GM21528 (cell line): ENCODE data around the gene NKD1.

Experiments
- ATAC-seq: cut with Tn5 transposase; IDR thresholded peaks from one replicate; pipeline ENCODE4 v1.9.1; 2021; ENCODE audit warnings: mild to moderate bottlenecking, moderate library complexity; ENCODE audit not compliant: unreplicated experiment, low FRiP score

Gene NKD1

GRCh38 chr16:50609471-50609870 lies 61.3 kb downstream of the NKD1 start:
- ATAC-seq: no peak

- ATAC-seq: no peak
Observed at GRCh38 chr16:50610331-50611262, 62.4 kb downstream of the NKD1 start.

DNA sequence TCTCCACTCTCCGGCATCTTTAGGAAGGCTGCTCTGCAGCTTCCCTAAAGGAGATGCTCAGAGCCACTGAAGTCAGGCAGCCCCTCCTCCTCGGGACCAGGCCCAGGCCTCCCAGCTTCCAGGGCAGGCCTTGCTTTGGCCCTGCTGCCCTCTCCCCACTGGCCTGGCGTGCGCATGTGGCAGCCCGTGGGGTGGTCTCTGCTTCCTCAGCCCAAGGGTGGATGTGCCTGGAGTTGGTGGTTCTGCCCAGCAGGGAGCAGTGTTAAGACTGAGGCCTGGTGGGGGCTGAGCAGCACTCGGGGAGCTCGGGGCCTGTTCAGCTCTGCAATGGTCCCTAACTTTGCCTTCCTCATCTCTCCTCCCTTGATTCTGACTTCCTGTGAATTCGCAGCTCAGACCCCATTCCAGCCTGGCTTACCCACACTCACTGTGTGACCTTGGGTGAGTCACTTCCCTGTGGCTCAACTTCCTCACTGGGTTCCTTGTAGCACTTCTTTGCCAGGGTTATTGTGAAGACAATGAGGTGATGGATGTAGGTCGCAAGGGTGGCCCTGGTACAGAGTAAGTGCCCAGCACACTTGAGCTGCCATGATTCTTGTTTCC lies 63.2 kb downstream of the NKD1 start:
- no peak for ATAC-seq

DNA sequence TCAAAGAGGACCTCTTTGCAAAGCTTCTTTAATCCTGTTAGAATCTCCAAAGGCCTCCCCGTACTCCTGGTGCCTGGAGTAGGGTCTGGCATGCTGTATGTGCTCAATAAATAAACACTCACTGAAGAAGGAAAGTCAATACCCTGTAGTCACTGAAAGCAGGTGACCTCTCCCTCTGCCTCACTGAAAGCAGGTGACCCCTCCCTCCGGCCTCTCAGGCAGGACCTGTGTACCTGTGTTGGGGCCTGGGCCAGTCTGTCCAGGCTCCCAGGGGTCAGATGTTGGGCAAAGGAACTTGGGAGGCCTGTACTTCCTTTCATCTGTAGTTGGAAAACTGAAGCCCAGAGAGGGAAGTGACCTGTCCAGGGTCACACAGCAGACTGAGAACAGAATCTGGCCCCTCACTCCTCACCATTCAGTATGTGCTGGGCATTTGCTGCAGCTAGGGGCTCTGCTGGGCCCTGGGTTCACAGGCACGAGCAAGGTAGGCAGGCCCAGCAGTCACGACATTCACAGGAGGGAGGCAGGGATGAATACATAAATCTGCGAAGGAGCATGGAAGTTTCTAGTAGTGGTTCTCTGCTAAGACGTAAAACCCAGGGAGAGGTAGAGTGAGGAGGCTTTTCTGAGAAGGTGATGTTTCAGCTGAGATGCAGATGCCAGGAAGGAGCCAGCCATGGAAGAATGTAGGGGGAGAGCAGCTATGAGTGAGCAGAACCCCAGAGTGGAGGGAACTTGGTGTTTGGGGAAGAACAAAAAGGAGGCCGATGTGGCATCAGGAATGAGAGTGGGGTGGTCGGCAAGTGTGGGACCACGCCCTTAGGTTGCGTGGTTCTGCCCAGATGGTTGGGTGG lies 64.0 kb downstream of the NKD1 start:
- no peak for ATAC-seq

- ATAC-seq: no peak
Observed at GRCh38 chr16:50612849-50613198, 64.6 kb downstream of the NKD1 start.

DNA sequence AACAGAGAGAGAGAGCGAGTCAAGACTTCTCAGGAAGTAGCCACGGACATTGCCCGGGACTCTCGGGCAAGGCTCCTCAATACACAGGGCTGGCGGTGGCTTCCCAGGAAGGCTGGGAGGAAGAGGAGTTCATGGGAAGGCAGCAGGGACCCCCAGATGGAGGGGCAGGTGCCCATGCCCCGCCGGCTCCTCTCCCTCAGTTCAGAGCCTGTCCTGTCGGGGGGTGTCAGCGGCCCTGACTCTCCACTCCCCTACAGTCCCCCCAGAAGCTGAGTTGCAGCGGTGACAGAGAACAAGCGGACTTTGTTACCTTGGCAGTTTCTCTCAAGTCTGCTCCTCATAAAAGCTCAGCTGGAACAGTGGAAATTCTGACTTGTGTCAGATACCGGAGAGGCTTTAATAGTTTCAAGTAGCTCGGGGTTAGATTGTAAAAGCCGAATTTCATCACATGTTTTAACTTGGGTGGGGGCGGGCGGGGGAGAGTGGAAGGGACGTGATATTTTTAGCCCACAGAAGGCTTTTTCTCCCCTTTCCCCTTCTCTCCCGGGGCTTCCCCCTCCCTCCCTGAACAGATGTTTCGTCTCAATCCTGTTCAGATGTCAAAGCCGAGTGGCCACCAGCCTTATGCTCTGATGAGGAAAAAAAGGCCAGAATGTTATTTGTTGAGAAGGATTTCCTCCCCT lies 65.2 kb downstream of the NKD1 start:
- ATAC-seq: no peak

- ATAC-seq: no peak
Observed at GRCh38 chr16:50613964-50614474, 65.8 kb downstream of the NKD1 start.

GRCh38 chr16:50614955-50615724 lies 66.9 kb downstream of the NKD1 start:
- no peak for ATAC-seq

- ATAC-seq: no peak
Observed at GRCh38 chr16:50615891-50616290, 67.7 kb downstream of the NKD1 start.

- ATAC-seq: no peak
Observed at GRCh38 chr16:50616386-50616785, 68.2 kb downstream of the NKD1 start.

GRCh38 chr16:50616883-50617645 lies 68.9 kb downstream of the NKD1 start:
- ATAC-seq: no peak

DNA sequence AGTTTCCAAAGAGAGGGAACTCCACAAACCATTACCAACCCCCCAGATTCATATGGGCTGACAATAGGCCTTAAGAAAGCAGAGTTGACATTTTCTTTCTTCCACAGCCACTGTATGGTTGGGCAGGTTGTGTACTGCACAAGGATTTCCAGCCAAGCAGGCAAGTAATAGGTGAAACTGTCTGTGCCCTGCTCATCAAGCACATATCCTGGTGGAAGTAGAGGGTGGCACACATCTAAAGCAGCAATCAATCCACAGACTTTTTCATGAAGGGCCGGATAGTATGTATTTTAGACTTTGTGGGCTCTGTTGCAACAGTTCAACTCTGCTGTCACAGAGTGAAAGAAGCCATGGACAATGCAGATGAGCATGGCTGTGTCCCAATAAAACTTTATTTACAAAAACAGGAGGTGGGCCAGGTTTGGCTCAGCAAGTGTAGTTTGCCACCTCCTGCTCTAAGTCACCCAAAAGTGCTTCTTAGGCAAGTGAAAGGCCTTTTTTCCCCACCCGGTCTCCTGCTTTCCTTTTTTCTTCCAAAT lies 69.5 kb downstream of the NKD1 start:
- no peak for ATAC-seq

DNA sequence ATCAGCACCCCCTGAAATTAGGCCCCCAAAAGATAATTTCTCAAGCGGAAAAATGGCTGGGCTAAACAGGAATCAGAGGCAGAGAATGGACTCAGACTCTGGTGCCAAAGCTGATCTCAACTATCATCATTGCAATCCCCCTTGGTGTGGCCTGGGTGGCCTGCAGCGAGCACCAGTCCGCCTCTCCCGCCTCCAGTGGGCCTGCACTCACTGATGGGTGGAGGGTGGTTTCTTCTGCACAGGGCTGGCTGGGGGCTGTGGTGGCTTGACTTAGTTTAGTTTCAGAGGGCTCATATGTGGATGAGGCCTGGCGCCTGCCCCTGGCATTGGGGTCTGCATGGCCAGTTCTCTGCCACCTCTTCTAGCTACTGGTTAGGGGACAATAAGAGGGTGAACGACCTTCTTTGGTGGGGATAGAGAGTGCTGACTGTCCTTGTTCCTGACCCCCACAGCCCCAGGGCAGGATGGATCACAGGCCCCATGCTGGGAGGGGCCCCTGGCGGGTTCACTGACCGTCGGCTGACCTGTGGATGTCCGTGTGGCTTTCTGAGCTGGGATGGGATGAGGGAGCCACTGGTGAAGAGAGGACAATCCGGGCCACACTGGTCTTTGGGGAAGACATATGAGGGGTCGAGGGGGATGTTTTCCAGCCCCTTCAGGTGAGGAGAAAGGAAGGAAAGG lies 70.2 kb downstream of the NKD1 start:
- ATAC-seq: no peak

GRCh38 chr16:50619702-50620491 lies 71.7 kb downstream of the NKD1 start:
- no peak for ATAC-seq

DNA sequence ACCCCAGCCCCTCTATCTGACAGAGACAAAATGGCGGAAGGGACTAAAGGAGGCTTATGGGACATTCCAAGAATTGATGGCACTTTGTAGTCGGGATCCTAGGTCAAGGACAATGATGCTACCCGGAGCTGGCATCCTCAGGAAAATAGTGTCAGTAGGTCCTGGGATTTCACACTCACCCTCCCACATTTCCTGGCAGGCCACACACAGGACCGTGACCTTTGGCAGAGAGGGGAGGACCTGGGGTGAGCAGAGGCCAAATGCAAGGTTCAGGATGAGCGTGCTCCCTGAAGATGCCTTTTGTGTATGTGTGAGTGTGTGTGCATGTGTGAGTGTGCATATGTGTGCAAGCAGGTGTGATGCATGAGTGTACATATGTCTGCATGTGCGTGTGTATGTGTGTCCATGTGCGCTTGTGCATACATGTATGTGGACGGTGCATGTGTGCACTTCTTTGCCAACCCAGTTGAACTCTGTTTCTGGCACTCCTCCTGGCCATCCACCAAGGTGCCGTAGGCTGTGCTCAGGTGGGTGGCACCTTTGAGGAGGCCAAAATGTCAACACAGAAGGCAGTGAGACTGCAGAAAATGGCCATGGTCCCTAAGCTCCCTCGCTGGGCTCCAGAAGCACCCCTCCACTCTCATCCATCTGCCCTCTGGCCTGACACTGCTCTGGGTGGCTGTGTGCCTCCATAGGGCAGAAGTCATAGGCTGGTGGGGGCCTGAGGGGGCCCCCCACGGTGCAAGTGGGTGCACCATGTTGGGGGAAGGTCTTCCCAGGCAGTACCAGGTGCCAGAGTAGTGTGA lies 72.7 kb downstream of the NKD1 start:
- ATAC-seq: no peak

GRCh38 chr16:50621452-50621792 lies 73.2 kb downstream of the NKD1 start:
- ATAC-seq: no peak

DNA sequence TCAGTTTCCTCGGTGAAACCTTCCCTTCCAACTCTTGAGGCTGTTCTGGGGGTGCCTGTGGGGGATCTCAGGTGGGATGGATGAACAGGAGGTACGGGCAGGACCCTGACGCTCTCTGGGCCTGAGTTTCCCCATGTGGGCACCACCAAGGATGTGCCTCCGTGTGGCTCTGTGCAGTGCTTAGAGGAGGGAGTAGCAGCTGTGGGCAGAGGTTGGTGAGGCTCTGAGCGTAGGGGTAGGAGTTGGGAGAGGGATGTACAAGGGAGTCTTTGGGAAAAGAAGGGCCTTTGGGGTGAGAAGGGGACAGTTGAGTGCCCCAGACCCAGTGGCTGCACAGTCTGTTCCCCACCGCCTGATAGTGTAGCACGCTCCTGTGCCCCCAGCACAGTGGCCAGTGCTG lies 73.8 kb downstream of the NKD1 start:
- no peak for ATAC-seq
